Endothelial cell of umbilical vein (primary cell): ENCODE measurements around the gene MEX3D. TPM values are rescaled to one million over a fixed set of nuclear protein-coding genes. Genes with fewer than 3 reads are reported as not detected.

Experiments used
- BruUV-seq: library from RNA; stranded (reverse); fragments of 400-500 nt; replicated peaks from 2 replicates; lab custom pipeline; 2021; lab: Mats Ljungman, UMichigan
- CTCF ChIA-PET: fragments of 300-600, 350-600 bp; sonication (Branson Sonifier 250); formaldehyde crosslinking; loops from one replicate; lab custom pipeline; 2021; ENCODE audit warnings: antibody characterized with exemption, inconsistent platforms; lab: Charles Lee
- POLR2A ChIA-PET: fragments of 300-600, 350-600 bp; sonication (Branson Sonifier 250); formaldehyde crosslinking; loops from one replicate; lab custom pipeline; 2021; ENCODE audit warnings: antibody characterized with exemption, inconsistent platforms; lab: Charles Lee
- DNase-seq: peaks from one replicate; pipeline ENCODE4 v3.0.0-alpha.2; 2011; ENCODE audit warnings: low read depth, low spot score
- FAIRE-seq: peaks from 2 replicates; lab custom pipeline; 2011; peaks lifted over from hg19 to GRCh38; lab: Jason Lieb, UNC
- H2AFZ ChIP-seq: 2 replicates; pipeline ENCODE4 v1.6.0; 2012; ENCODE audit warnings: low read depth, low read length, control low read depth, inconsistent platforms
- H3K27ac ChIP-seq: 2 replicates; pipeline ENCODE4 v1.5.1; 2011; ENCODE audit warnings: low read depth, mild to moderate bottlenecking, control low read depth, low read length, moderate library complexity; ENCODE audit not compliant: insufficient read depth
- H3K27me3 ChIP-seq, 2 experiments: 2 replicates each; pipeline versions ENCODE4 v1.6.0 to v1.6.1; 2011; ENCODE audit warnings: low read length in 2 of 2, mixed read lengths in 1 of 2; ENCODE audit not compliant: control insufficient read depth in 2 of 2, insufficient read depth in 2 of 2
- H3K36me3 ChIP-seq, 2 experiments: 2 replicates in 1 of 2; 3 replicates in 1 of 2; pipeline ENCODE4 v1.5.1; 2011; ENCODE audit warnings: low read length in 2 of 2, mild to moderate bottlenecking in 1 of 2, moderate library complexity in 1 of 2; ENCODE audit not compliant: control insufficient read depth in 2 of 2, insufficient read depth in 2 of 2; ENCODE audit errors: extremely low read depth in 1 of 2
- H3K4me1 ChIP-seq: 3 replicates; pipeline ENCODE4 v1.5.1; 2011; ENCODE audit warnings: mild to moderate bottlenecking, low read length; ENCODE audit not compliant: control insufficient read depth, insufficient read depth; ENCODE audit errors: extremely low read depth
- H3K4me2 ChIP-seq: 2 replicates; pipeline ENCODE4 v1.6.1; 2011; ENCODE audit warnings: low read length, control low read depth, mixed read lengths; ENCODE audit not compliant: insufficient read depth
- H3K4me3 ChIP-seq, 3 experiments: fragments of 200-600 bp in 1 of 3; sonication (generic), shearing (Covaris generic) in 1 of 3; replicated peaks in 1 of 3; 2 replicates each; pipeline ENCODE4 v1.5.1; 2011 to 2016; ENCODE audit warnings: control low read depth in 3 of 3, low read length in 3 of 3, mild to moderate bottlenecking in 2 of 3, inconsistent platforms in 1 of 3, low read depth in 1 of 3, moderate library complexity in 1 of 3; ENCODE audit not compliant: insufficient read depth in 1 of 3
- H3K79me2 ChIP-seq: 2 replicates; pipeline ENCODE4 v1.6.0; 2012; ENCODE audit warnings: low read length, inconsistent platforms; ENCODE audit not compliant: control insufficient read depth, insufficient read depth
- H3K9ac ChIP-seq: replicated peaks from 2 replicates; pipeline ENCODE3; 2011; ENCODE audit warnings: low read length, control low read depth; ENCODE audit not compliant: insufficient read depth; ENCODE audit errors: extremely low read depth
- H3K9me1 ChIP-seq: replicated peaks from 3 replicates; pipeline ENCODE4 v1.6.0; 2011; ENCODE audit warnings: mild to moderate bottlenecking, low read length; ENCODE audit not compliant: control insufficient read depth, insufficient read depth; ENCODE audit errors: extremely low read depth
- H3K9me3 ChIP-seq: replicated peaks from 2 replicates; pipeline ENCODE4 v1.5.1; 2012; ENCODE audit warnings: low read length, inconsistent platforms; ENCODE audit not compliant: control insufficient read depth, insufficient read depth
- H4K20me1 ChIP-seq: replicated peaks from 2 replicates; pipeline ENCODE3; 2011; ENCODE audit warnings: mild to moderate bottlenecking, low read length; ENCODE audit not compliant: control insufficient read depth, insufficient read depth; ENCODE audit errors: extremely low read depth
- EZH2 ChIP-seq: IDR thresholded peaks from 2 replicates; pipeline ENCODE4 v1.6.1; 2012; ENCODE audit warnings: borderline replicate concordance, low read depth, mild to moderate bottlenecking, moderate library complexity, low read length, inconsistent platforms; ENCODE audit not compliant: severe bottlenecking
- JUN ChIP-seq: IDR thresholded peaks from 2 replicates; pipeline ENCODE4 v1.6.1; 2011; ENCODE audit warnings: borderline replicate concordance, low read depth; ENCODE audit not compliant: insufficient read length, insufficient read depth
- MAX ChIP-seq: IDR thresholded peaks from 2 replicates; pipeline ENCODE4 v1.6.1; 2011; ENCODE audit not compliant: insufficient read depth, insufficient read length
- MYC ChIP-seq: IDR thresholded peaks from one replicate; pipeline ENCODE4 v1.6.1; 2011; ENCODE audit warnings: mild to moderate bottlenecking, low read depth, low read length
- POLR2A ChIP-seq: IDR thresholded peaks from 2 replicates; pipeline ENCODE4 v1.6.1; 2012; ENCODE audit warnings: low read depth, mild to moderate bottlenecking, control low read depth, low read length
- POLR2AphosphoS5 ChIP-seq: IDR thresholded peaks from 2 replicates; pipeline ENCODE4 v1.6.1; 2012; ENCODE audit warnings: low read depth, mild to moderate bottlenecking, control low read depth, low read length, moderate library complexity; ENCODE audit not compliant: insufficient read depth
- dilution Hi-C: fragments of 300-500 bp; cut with MboI; formaldehyde crosslinking; loops from one replicate; pipeline ENCODE4 v1.15.0; 2019; ENCODE audit warnings: low sequenced_read_pairs; ENCODE audit not compliant: extremely low pct_ligation_motif_present
- intact Hi-C: fragments of 100-400 bp; cut with micrococcal nuclease; formaldehyde crosslinking; loops from one replicate; pipeline ENCODE4 v1.10.0; 2022
- polyA plus RNA-seq, 4 experiments: library from polyadenylated mRNA; depleted of rRNA in 3 of 4; stranded (reverse) in 3 of 4; unstranded in 1 of 4; fragments of >200 nt; gene quantifications; 2 replicates each; pipeline versions ENCODE4 v1.2.1 to v1.2.3, GENCODE V29; 2011 to 2012; ENCODE audit warnings: missing spikeins in 1 of 4
- total RNA-seq: library from RNA; stranded (reverse); gene quantifications from 2 replicates; pipeline ENCODE4 v1.2.3, GENCODE V29; 2021

Gene MEX3D
- total and polyA plus RNA-seq, 2 donors (not counting 3 experiments of a cell fraction or from before 2014, with no cell fraction given): 30.0 to 96.7 TPM

GRCh38 chr19:1567116-1567847, 843 bp downstream of the MEX3D start:
- BruUV-seq: no TSS peak
- no peak overlapping the region for H3K4me2 ChIP-seq

More at GRCh38 chr19:1567116-1567847, 843 bp downstream of the MEX3D start:
- Histone ChIP-seq H3K27ac (peak overlapping the region; percentile 96), H3K79me2 (peaks cover 51% of the 10 kb centered on the region), H3K4me3 (peak overlapping the region; percentile 81 to 99 (median 95)), H2AFZ (no peak overlapping the region), H3K9me1 (no peaks in the 10 kb centered on the region), H3K36me3 (peaks cover 3 to 4% of the 10 kb centered on the region in 2 experiments), H4K20me1 (peaks cover 5% of the 10 kb centered on the region), H3K4me1 (peaks cover 8% of the 10 kb centered on the region), H3K9me3 (no peaks in the 10 kb centered on the region), H3K9ac (peak overlapping the region; percentile 100), H3K27me3 (peaks cover 0 to 6% of the 10 kb centered on the region in 2 experiments)
- DNase-seq: peak; percentile 33
- dilution Hi-C loops: no loop called here
- peak; percentile 42 for FAIRE-seq
- POLR2A ChIA-PET: interaction anchor here (1.0 to 1.4 kb wide), 3 partner anchors 16 to 26 kb away, joined by 3 to 6 read pairs (median 4); no protein-coding TSS in a partner anchor
- intact Hi-C loops: loop anchor here (2.0 kb wide), 2 partner anchors 26 to 86 kb away; partner anchors contain the start of genes MBD3 and TCF3
- CTCF ChIA-PET: interaction anchor here (0.9 to 5.6 kb wide), 3 partner anchors 21 to 259 kb away, joined by 3 to 40 read pairs (median 4); no protein-coding TSS in a partner anchor
- TF ChIP-seq MAX (no peak), EZH2 (no peak), POLR2AphosphoS5 (peak; percentile 30), POLR2A (peak; percentile 30), MYC (no peak), JUN (no peak)
